Osteocyte (in vitro differentiated cells): ENCODE results near the gene MSL2. TPM values are rescaled to one million over a fixed set of nuclear protein-coding genes. Genes with fewer than 3 reads are reported as not detected.

Source experiments
- DNase-seq: peaks from one replicate; pipeline ENCODE4 v3.0.0; 2021; ENCODE audit warnings: mixed read lengths; ENCODE audit not compliant: unreplicated experiment; ENCODE audit errors: extremely low spot score
- H3K27ac Mint-ChIP-seq: one replicate; pipeline ENCODE4 v1.8.0; 2021; ENCODE audit warnings: mild to moderate bottlenecking, mixed read lengths; ENCODE audit not compliant: unreplicated experiment
- H3K27me3 Mint-ChIP-seq: one replicate; pipeline ENCODE4 v1.8.0; 2021; ENCODE audit warnings: mixed read lengths; ENCODE audit not compliant: unreplicated experiment
- H3K36me3 Mint-ChIP-seq: one replicate; pipeline ENCODE4 v1.8.0; 2021; ENCODE audit warnings: mixed read lengths; ENCODE audit not compliant: unreplicated experiment
- H3K4me1 Mint-ChIP-seq: one replicate; pipeline ENCODE4 v1.8.0; 2021; ENCODE audit warnings: mixed read lengths; ENCODE audit not compliant: unreplicated experiment
- H3K4me3 Mint-ChIP-seq: one replicate; pipeline ENCODE4 v1.8.0; 2021; ENCODE audit warnings: mild to moderate bottlenecking, moderate library complexity, mixed read lengths; ENCODE audit not compliant: unreplicated experiment
- H3K9me3 Mint-ChIP-seq: one replicate; pipeline ENCODE4 v1.8.0; 2021; ENCODE audit warnings: mixed read lengths; ENCODE audit not compliant: unreplicated experiment
- long read RNA-seq: library from polyadenylated mRNA; unstranded; transcript quantifications from one replicate; pipeline ENCODE4 v2.0.0, GENCODE V29; 2021
- total RNA-seq: library from RNA; stranded (reverse); gene quantifications from 2 replicates; pipeline ENCODE4 v1.2.1, GENCODE V29; 2021
- TF ChIP-seq, protein P1 (sequence below): fragments of 200-600 bp; sonication (generic); IDR thresholded peaks from 2 replicates; pipeline ENCODE4 v1.5.0; 2021; ENCODE audit warnings: antibody characterized with exemption, mild to moderate bottlenecking, moderate library complexity

Gene MSL2
- total RNA-seq: 28.7 and 28.9 TPM in 2 replicates
- long read RNA-seq, full-length matches to known transcripts: 5 of 10 reads
- long read RNA-seq, partial matches to known transcripts: 0 of 10 reads
- long read RNA-seq, other reads (novel, unspliced or antisense): 5 of 10 reads

DNA sequence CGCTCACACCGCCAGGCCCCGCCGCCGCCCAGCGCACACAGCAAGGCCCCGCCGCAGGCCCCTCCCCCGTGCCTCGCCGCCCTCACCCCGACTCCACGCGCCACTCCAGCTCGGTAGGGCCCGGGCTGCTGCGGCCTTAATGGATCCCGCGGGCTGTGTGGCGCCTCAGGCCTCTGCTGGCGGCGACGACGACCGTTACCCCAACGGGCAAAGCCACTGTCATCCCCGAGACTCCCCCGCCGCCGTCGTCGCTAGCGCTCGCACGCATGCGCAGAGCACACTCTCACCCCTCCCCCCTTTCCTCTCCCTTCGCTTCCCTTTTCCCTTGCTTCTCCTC lies at the start of gene MSL2:
Gene MSL2, minus strand, starts transcription at position 272 of the 337 bp plus-strand sequence. CDS start 1,222 bp downstream, outside the sequence.
- peaks cover 6% of the 10 kb centered on the region for H3K36me3 Mint-ChIP-seq
- H3K4me3 Mint-ChIP-seq: peak within 1 kb of the TSS; percentile 91
- TF ChIP-seq, protein P1, sequence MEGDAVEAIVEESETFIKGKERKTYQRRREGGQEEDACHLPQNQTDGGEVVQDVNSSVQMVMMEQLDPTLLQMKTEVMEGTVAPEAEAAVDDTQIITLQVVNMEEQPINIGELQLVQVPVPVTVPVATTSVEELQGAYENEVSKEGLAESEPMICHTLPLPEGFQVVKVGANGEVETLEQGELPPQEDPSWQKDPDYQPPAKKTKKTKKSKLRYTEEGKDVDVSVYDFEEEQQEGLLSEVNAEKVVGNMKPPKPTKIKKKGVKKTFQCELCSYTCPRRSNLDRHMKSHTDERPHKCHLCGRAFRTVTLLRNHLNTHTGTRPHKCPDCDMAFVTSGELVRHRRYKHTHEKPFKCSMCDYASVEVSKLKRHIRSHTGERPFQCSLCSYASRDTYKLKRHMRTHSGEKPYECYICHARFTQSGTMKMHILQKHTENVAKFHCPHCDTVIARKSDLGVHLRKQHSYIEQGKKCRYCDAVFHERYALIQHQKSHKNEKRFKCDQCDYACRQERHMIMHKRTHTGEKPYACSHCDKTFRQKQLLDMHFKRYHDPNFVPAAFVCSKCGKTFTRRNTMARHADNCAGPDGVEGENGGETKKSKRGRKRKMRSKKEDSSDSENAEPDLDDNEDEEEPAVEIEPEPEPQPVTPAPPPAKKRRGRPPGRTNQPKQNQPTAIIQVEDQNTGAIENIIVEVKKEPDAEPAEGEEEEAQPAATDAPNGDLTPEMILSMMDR: no peak
- peak within 1 kb of the TSS; percentile 98 for H3K27ac Mint-ChIP-seq
- no peaks in the 10 kb centered on the region for H3K9me3 Mint-ChIP-seq
- H3K4me1 Mint-ChIP-seq: peaks cover 39% of the 10 kb centered on the region
- no peak for DNase-seq
- no peaks in the 10 kb centered on the region for H3K27me3 Mint-ChIP-seq

- Mint-ChIP-seq H3K4me1 (peaks cover 6% of the 10 kb centered on the region), H3K36me3 (no peaks in the 10 kb centered on the region), H3K9me3 (no peaks in the 10 kb centered on the region), H3K27ac (no peak overlapping the region), H3K4me3 (no peak overlapping the region), H3K27me3 (peaks cover 3% of the 10 kb centered on the region)
- DNase-seq: no peak
- TF ChIP-seq, protein P1: no peak
Measured at GRCh38 chr3:136245691-136246090, 49.6 kb upstream of the MSL2 start.

DNA sequence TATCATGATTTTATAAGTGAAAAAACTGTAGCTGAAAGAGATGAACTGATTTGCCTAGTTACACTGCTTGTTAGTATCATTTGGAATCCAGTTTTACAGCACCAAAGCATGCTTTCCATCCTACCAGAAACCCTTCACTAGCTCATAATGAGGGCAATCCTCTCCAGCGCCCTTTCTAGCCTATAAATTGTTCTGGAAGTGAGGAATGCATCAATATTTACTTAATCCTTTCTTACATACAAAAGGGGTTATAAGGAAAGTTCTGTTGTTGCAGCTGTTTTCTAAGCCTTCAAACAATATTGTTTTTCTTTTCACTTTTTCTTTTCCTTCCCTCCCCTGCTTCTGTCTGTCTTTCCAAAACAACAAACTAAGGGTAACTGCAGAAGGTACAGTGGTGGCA lies 43.0 kb upstream of the MSL2 start:
- TF ChIP-seq, protein P1: no peak
- peaks cover 16% of the 10 kb centered on the region for H3K4me1 Mint-ChIP-seq
- no peaks in the 10 kb centered on the region for H3K9me3 Mint-ChIP-seq
- DNase-seq: no peak
- H3K36me3 Mint-ChIP-seq: no peaks in the 10 kb centered on the region
- no peak overlapping the region for H3K27ac Mint-ChIP-seq
- peaks cover 3% of the 10 kb centered on the region for H3K27me3 Mint-ChIP-seq
- no peak overlapping the region for H3K4me3 Mint-ChIP-seq

DNA sequence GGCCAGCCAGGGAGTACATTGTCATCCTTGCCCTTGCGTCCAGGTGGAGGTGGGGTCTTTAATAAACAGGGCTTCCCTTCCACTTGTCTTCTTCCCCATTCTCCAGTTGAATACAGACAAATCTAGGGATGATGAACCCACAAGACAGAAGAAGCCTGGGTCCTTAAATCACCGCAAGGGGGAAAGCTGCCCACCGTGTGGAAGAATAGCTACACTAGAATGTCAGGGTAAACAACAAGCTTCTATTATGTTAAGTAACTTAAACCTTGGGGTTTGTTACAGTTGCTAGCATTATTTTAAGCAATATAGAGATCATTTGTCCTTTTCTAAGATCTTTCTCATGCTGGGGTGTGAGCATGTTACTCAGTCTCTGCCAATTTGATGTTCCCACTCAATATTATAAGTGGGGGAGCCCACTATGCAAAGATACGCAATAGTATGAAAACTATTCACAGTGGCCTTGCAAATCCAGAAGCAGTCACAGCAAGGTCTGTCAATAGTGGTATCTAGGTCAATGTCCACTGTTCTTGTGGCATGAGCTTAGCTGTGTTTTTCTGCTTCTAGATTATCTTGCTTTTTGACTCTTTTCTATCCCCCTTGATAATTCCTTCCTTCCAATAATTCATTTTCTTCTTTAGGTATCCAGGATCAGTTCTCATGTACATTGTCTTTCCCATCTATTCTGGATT lies 42.0 kb upstream of the MSL2 start:
- peaks cover 3% of the 10 kb centered on the region for H3K27me3 Mint-ChIP-seq
- H3K36me3 Mint-ChIP-seq: no peaks in the 10 kb centered on the region
- H3K4me1 Mint-ChIP-seq: peaks cover 16% of the 10 kb centered on the region
- DNase-seq: no peak
- no peak overlapping the region for H3K4me3 Mint-ChIP-seq
- TF ChIP-seq, protein P1: no peak
- H3K27ac Mint-ChIP-seq: no peak overlapping the region
- no peaks in the 10 kb centered on the region for H3K9me3 Mint-ChIP-seq

GRCh38 chr3:136237103-136237502 lies 41.0 kb upstream of the MSL2 start:
- TF ChIP-seq, protein P1: no peak
- Mint-ChIP-seq H3K4me3 (no peak overlapping the region), H3K9me3 (no peaks in the 10 kb centered on the region), H3K4me1 (peaks cover 16% of the 10 kb centered on the region), H3K36me3 (no peaks in the 10 kb centered on the region), H3K27ac (no peak overlapping the region), H3K27me3 (peaks cover 3% of the 10 kb centered on the region)
- no peak for DNase-seq
